Caco-2 (cell line): ENCODE measurements around the gene NCKAP5. TPM values are rescaled to one million over a fixed set of nuclear protein-coding genes. Genes with fewer than 3 reads are reported as not detected.

Experiments used
- BruUV-seq: library from RNA; stranded (reverse); fragments of 400-500 nt; replicated peaks from 2 replicates; lab custom pipeline; 2021; lab: Mats Ljungman, UMichigan
- CTCF ChIA-PET: fragments of 300-600 bp; sonication (Branson Sonifier 250); formaldehyde crosslinking; loops from one replicate; lab custom pipeline; 2022; ENCODE audit warnings: antibody characterized with exemption; lab: Charles Lee
- POLR2A ChIA-PET: fragments of 300-600 bp; sonication (Branson Sonifier 250); formaldehyde crosslinking; loops from one replicate; lab custom pipeline; 2022; ENCODE audit warnings: antibody characterized with exemption; lab: Charles Lee
- DNase-seq, 2 experiments: peaks; one replicate each; pipeline versions ENCODE4 v3.0.0 to v3.0.0-alpha.2; 2020 to 2022
- H3K27me3 ChIP-seq: replicated peaks from 2 replicates; pipeline ENCODE4 v1.6.0; 2011; ENCODE audit warnings: low read length; ENCODE audit not compliant: control insufficient read depth, insufficient read depth
- H3K36me3 ChIP-seq: 2 replicates; pipeline ENCODE4 v1.5.1; 2011; ENCODE audit warnings: low read length; ENCODE audit not compliant: control insufficient read depth, insufficient read depth
- H3K4me1 ChIP-seq: fragments of 250-450 bp; sonication (Bioruptor Pico); 2 replicates; pipeline ENCODE4 v1.5.1; 2020; ENCODE audit warnings: mild to moderate bottlenecking
- H3K4me3 ChIP-seq: 2 replicates; pipeline ENCODE4 v1.5.1; 2011; ENCODE audit warnings: low read depth, mild to moderate bottlenecking, control low read depth, low read length
- H3K9me3 ChIP-seq: fragments of 250-450 bp; sonication (Bioruptor Pico); 2 replicates; pipeline ENCODE4 v1.5.1; 2020; ENCODE audit warnings: mild to moderate bottlenecking, moderate library complexity
- H3K27ac Mint-ChIP-seq: one replicate; pipeline ENCODE4 v1.8.0; 2022; ENCODE audit warnings: mixed read lengths; ENCODE audit not compliant: unreplicated experiment
- H3K27me3 Mint-ChIP-seq: one replicate; pipeline ENCODE4 v1.8.0; 2022; ENCODE audit warnings: mixed read lengths; ENCODE audit not compliant: insufficient read depth, unreplicated experiment
- H3K36me3 Mint-ChIP-seq: one replicate; pipeline ENCODE4 v1.8.0; 2022; ENCODE audit warnings: mild to moderate bottlenecking, mixed read lengths; ENCODE audit not compliant: insufficient read depth, unreplicated experiment
- H3K4me1 Mint-ChIP-seq: one replicate; pipeline ENCODE4 v1.8.0; 2022; ENCODE audit warnings: low read depth, mixed read lengths; ENCODE audit not compliant: unreplicated experiment
- H3K4me3 Mint-ChIP-seq: one replicate; pipeline ENCODE4 v1.8.0; 2022; ENCODE audit warnings: mild to moderate bottlenecking, moderate library complexity, mixed read lengths; ENCODE audit not compliant: unreplicated experiment
- H3K9me3 Mint-ChIP-seq: one replicate; pipeline ENCODE4 v1.8.0; 2022; ENCODE audit warnings: mixed read lengths; ENCODE audit not compliant: unreplicated experiment
- CTCF ChIP-seq, 2 experiments: fragments of 200-600 bp in 1 of 2; IDR thresholded peaks; 1 replicate in 1 of 2; 2 replicates in 1 of 2; pipeline versions ENCODE4 v1.5.1 to v1.8.0; 2011 to 2022; ENCODE audit warnings: antibody characterized with exemption in 1 of 2, control low read depth in 1 of 2, inconsistent platforms in 1 of 2, low read depth in 1 of 2, low read length in 1 of 2, mild to moderate bottlenecking in 1 of 2, moderate library complexity in 1 of 2; ENCODE audit not compliant: insufficient read depth in 1 of 2, severe bottlenecking in 1 of 2, unreplicated experiment in 1 of 2
- intact Hi-C: fragments of 100-400 bp; cut with micrococcal nuclease; formaldehyde crosslinking; loops from one replicate; pipeline ENCODE4 v1.10.0; 2022; ENCODE audit not compliant: unreplicated experiment
- total RNA-seq: library from RNA; stranded (reverse); gene quantifications from 2 replicates; pipeline ENCODE4 v1.2.3, GENCODE V29; 2022

NCKAP5 gene
- total RNA-seq, 1 experiment from 2014 or later: 3.8 TPM

- H3K4me1 Mint-ChIP-seq: no peaks in the 10 kb centered on the region
- ChIA-PET POLR2A (no interaction called here), CTCF (no interaction called here)
- peaks cover 6% of the 10 kb centered on the region for H3K27me3 Mint-ChIP-seq
- H3K4me3 Mint-ChIP-seq: no peak overlapping the region
- no peak overlapping the region for H3K4me3 ChIP-seq
- DNase-seq: no peak
- no TSS peak for BruUV-seq
- H3K9me3 ChIP-seq: peaks cover 4% of the 10 kb centered on the region; the same call in 1 of the 2 replicates
- H3K36me3 ChIP-seq: no peaks in the 10 kb centered on the region
- no peaks in the 10 kb centered on the region for H3K9me3 Mint-ChIP-seq
- H3K4me1 ChIP-seq: no peaks in the 10 kb centered on the region
- TF ChIP-seq CTCF (IDR thresholded peaks at IDR 0.05; ENCODE audit: insufficient read depth in 1 of 2, low read depth in 1 of 2, low read length in 1 of 2, severe bottlenecking in 1 of 2, unreplicated experiment in 1 of 2): no peak
- H3K27ac Mint-ChIP-seq: no peak overlapping the region
- intact Hi-C loops: no loop called here
- H3K36me3 Mint-ChIP-seq: no peaks in the 10 kb centered on the region
- H3K27me3 ChIP-seq: no peaks in the 10 kb centered on the region
Observed at GRCh38 chr2:132910432-132910831, 657.8 kb downstream of the NCKAP5 start.

- peaks cover 6% of the 10 kb centered on the region for H3K27me3 Mint-ChIP-seq
- no peak for DNase-seq
- POLR2A ChIA-PET: no interaction called here
- H3K27me3 ChIP-seq: no peaks in the 10 kb centered on the region
- CTCF ChIA-PET: no interaction called here
- H3K9me3 ChIP-seq: peaks cover 4% of the 10 kb centered on the region; the same call in 1 of the 2 replicates
- H3K4me1 ChIP-seq: no peaks in the 10 kb centered on the region
- no TSS peak for BruUV-seq
- TF ChIP-seq CTCF (IDR thresholded peaks at IDR 0.05; ENCODE audit: insufficient read depth in 1 of 2, low read depth in 1 of 2, low read length in 1 of 2, severe bottlenecking in 1 of 2, unreplicated experiment in 1 of 2): no peak
- H3K4me1 Mint-ChIP-seq: no peaks in the 10 kb centered on the region
- H3K36me3 Mint-ChIP-seq: no peaks in the 10 kb centered on the region
- H3K4me3 Mint-ChIP-seq: no peak overlapping the region
- no peak overlapping the region for H3K4me3 ChIP-seq
- no peak overlapping the region for H3K27ac Mint-ChIP-seq
- H3K9me3 Mint-ChIP-seq: no peaks in the 10 kb centered on the region
- intact Hi-C loops: no loop called here
- no peaks in the 10 kb centered on the region for H3K36me3 ChIP-seq
Observed at GRCh38 chr2:132909427-132909826, 658.8 kb downstream of the NCKAP5 start.

- H3K9me3 ChIP-seq: no peaks in the 10 kb centered on the region
- H3K36me3 Mint-ChIP-seq: no peaks in the 10 kb centered on the region
- ChIA-PET CTCF (no interaction called here), POLR2A (no interaction called here)
- no peaks in the 10 kb centered on the region for H3K27me3 ChIP-seq
- no peak overlapping the region for H3K4me3 ChIP-seq
- H3K27me3 Mint-ChIP-seq: peaks cover 6% of the 10 kb centered on the region
- no peak for DNase-seq
- TF ChIP-seq CTCF (IDR thresholded peaks at IDR 0.05; ENCODE audit: insufficient read depth in 1 of 2, low read depth in 1 of 2, low read length in 1 of 2, severe bottlenecking in 1 of 2, unreplicated experiment in 1 of 2): no peak
- no peak overlapping the region for H3K4me3 Mint-ChIP-seq
- no peaks in the 10 kb centered on the region for H3K9me3 Mint-ChIP-seq
- H3K27ac Mint-ChIP-seq: no peak overlapping the region
- intact Hi-C loops: no loop called here
- H3K4me1 ChIP-seq: no peaks in the 10 kb centered on the region
- BruUV-seq: no TSS peak
- no peaks in the 10 kb centered on the region for H3K4me1 Mint-ChIP-seq
- H3K36me3 ChIP-seq: no peaks in the 10 kb centered on the region
Observed at GRCh38 chr2:132904142-132904842, 664.0 kb downstream of the NCKAP5 start.
